Activated naive CD4-positive, alpha-beta T cell (primary cell): Measurements from ENCODE around the gene CUL7.
A peak's percentile ranks its signal among the peaks of the same experiment; 100 is the strongest.
"Not testable (repeated sequence)": the region's sequence is repeated elsewhere in the genome, so short reads cannot be mapped to it uniquely, and the experiment has no call there.

ENCODE experiments used
- DNase-seq, 4 experiments: peaks; one replicate each; lab custom pipeline; 2025; lab: John Stamatoyannopoulos, UW

Gene CUL7

GRCh38 chr6:43045371-43045930 lies 8.2 kb downstream of the CUL7 start:
- no peak for DNase-seq

- DNase-seq, result no peak
Measured at GRCh38 chr6:43043310-43043709, 10.3 kb downstream of the CUL7 start.

- not testable (repeated sequence) for DNase-seq
Measured at GRCh38 chr6:43041475-43041874, 12.2 kb downstream of the CUL7 start.

GRCh38 chr6:43040542-43041257 lies 13.0 kb downstream of the CUL7 start:
- no peak for DNase-seq

- DNase-seq, result no peak
Measured at GRCh38 chr6:43038727-43039126, 14.9 kb downstream of the CUL7 start.

- DNase-seq, result no peak
Measured at GRCh38 chr6:43037706-43038105, 15.9 kb downstream of the CUL7 start.

GRCh38 chr6:43037197-43037596 lies 16.5 kb downstream of the CUL7 start:
- no peak for DNase-seq

GRCh38 chr6:43036712-43037111 lies 16.9 kb downstream of the CUL7 start:
- DNase-seq, result no peak

GRCh38 chr6:43035495-43036194 lies 18.0 kb downstream of the CUL7 start:
- no peak for DNase-seq

- DNase-seq, result no peak
Measured at GRCh38 chr6:43034190-43034525, 19.5 kb downstream of the CUL7 start.

- DNase-seq, result no peak
Measured at GRCh38 chr6:43033496-43034189, 20.0 kb downstream of the CUL7 start.

GRCh38 chr6:43032326-43032725 lies 21.3 kb downstream of the CUL7 start:
- no peak for DNase-seq

- no peak for DNase-seq
Measured at GRCh38 chr6:43029120-43029519, 24.5 kb downstream of the CUL7 start.

GRCh38 chr6:43026365-43026764 lies 27.3 kb downstream of the CUL7 start:
- no peak for DNase-seq

GRCh38 chr6:43024436-43024835 lies 29.2 kb downstream of the CUL7 start:
- DNase-seq, result no peak

GRCh38 chr6:43021270-43022047 lies 32.2 kb downstream of the CUL7 start, which contains the start of gene RRP36:
RRP36 (plus strand) TSS chr6:43021623; CDS start chr6:43021655, 32 bp downstream.
- peak; percentile 19 to 54 (median 31) for DNase-seq

GRCh38 chr6:43020847-43021246 lies 32.8 kb downstream of the CUL7 start:
- no peak for DNase-seq

GRCh38 chr6:43020052-43020705 lies 33.5 kb downstream of the CUL7 start:
- DNase-seq, result no peak

- DNase-seq, result no peak
Measured at GRCh38 chr6:43019152-43019551, 34.5 kb downstream of the CUL7 start.

GRCh38 chr6:43016943-43017334 lies 36.7 kb downstream of the CUL7 start:
- no peak for DNase-seq

GRCh38 chr6:43016176-43016942 lies 37.3 kb downstream of the CUL7 start:
- DNase-seq, result no peak
